ENCODE data around the gene OR2AK2.

GRCh38 chr1:247936415-247936814 lies 28.6 kb upstream of the OR2AK2 start:
- TF ChIP-seq CTCF (IDR thresholded peaks at IDR 0.05; ENCODE audit: insufficient read depth, low read length, poor library complexity, severe bottlenecking) = no peak
- no peak for TF ChIP-seq EZH2phosphoT487 (conservative IDR thresholded peaks at IDR 0.05; ENCODE audit: low read length)
